ENCODE results near the gene TTC34. TPM values are rescaled to one million over a fixed set of nuclear protein-coding genes. Genes with fewer than 3 reads are reported as not detected.

TTC34 gene
- polyA plus RNA-seq, 1 of the 3 experiments (the other 2 are of a cell fraction) = 0.16 TPM

- ChIA-PET POLR2A (no interaction called here), CTCF (no interaction called here)
- H3K9ac ChIP-seq = no peak overlapping the region
- H4K20me1 ChIP-seq (ENCODE audit: insufficient read depth) = no peaks in the 10 kb centered on the region
- H3K27ac ChIP-seq (ENCODE audit: low read depth in 2 of 2, low read length in 1 of 2) = no peak overlapping the region
- H3K27me3 ChIP-seq (ENCODE audit: insufficient read depth) = no peaks in the 10 kb centered on the region; the same call in 1 of the 2 replicates
- no peaks in the 10 kb centered on the region for H3K4me1 ChIP-seq (ENCODE audit: control insufficient read depth in 1 of 2, insufficient read depth in 2 of 2, low read depth in 1 of 2, low read length in 1 of 2)
- DNase-seq = no peak
- H3K4me2 ChIP-seq = no peak overlapping the region
- TF ChIP-seq MEF2A (IDR thresholded peaks at IDR 0.05; ENCODE audit: borderline replicate concordance, low read depth) (no peak), NRF1 (IDR thresholded peaks at IDR 0.05; ENCODE audit: low read depth, low read length) (no peak), GABPA (IDR thresholded peaks at IDR 0.05; ENCODE audit: low read depth) (no peak), USF2 (IDR thresholded peaks at IDR 0.05; ENCODE audit: borderline replicate concordance, low read depth, low read length) (no peak), NFIC (IDR thresholded peaks at IDR 0.05; ENCODE audit: borderline replicate concordance) (no peak), CHD2 (IDR thresholded peaks at IDR 0.05; ENCODE audit: low read length, partially characterized antibody) (no peak), RAD21 (IDR thresholded peaks at IDR 0.05; ENCODE audit: low read length) (no peak), PBX3 (IDR thresholded peaks at IDR 0.05) (no peak), ELF1 (IDR thresholded peaks at IDR 0.05) (no peak), FOXM1 (IDR thresholded peaks at IDR 0.05; ENCODE audit: low read depth) (no peak)
- no peaks in the 10 kb centered on the region for H3K9me3 ChIP-seq
- H2AFZ ChIP-seq (ENCODE audit: low read depth) = no peak overlapping the region
- H3K79me2 ChIP-seq (ENCODE audit: insufficient read depth) = no peaks in the 10 kb centered on the region
- no peaks in the 10 kb centered on the region for H3K9me2 ChIP-seq
- no peaks in the 10 kb centered on the region for H3F3A ChIP-seq (replicated peaks; ENCODE audit: insufficient read depth)
- WGBS (ENCODE audit: low lambda C conversion rate) = 24% methylated on average over 14 of the region's 15 CpGs
- H3K4me3 ChIP-seq (ENCODE audit: low read depth in 2 of 2, low read length in 1 of 2) = no peak overlapping the region
- no peaks in the 10 kb centered on the region for H3K36me3 ChIP-seq (replicated peaks in 1 of 2; ENCODE audit: control insufficient read depth in 1 of 2, insufficient read depth in 2 of 2, low read length in 1 of 2)
Observed at GRCh38 chr1:2816786-2817185, 15.3 kb upstream of the TTC34 start.

- ChIA-PET POLR2A (no interaction called here), CTCF (interaction anchor here (0.7 to 1.4 kb wide), 3 partner anchors 13 to 609 kb away, joined by 3 to 4 read pairs (median 3); no protein-coding TSS in a partner anchor)
- H3K4me1 ChIP-seq (ENCODE audit: control insufficient read depth in 1 of 2, insufficient read depth in 2 of 2, low read depth in 1 of 2, low read length in 1 of 2) = no peaks in the 10 kb centered on the region
- H4K20me1 ChIP-seq (ENCODE audit: insufficient read depth) = no peaks in the 10 kb centered on the region
- no peaks in the 10 kb centered on the region; the same call in 1 of the 2 replicates for H3K27me3 ChIP-seq (ENCODE audit: insufficient read depth)
- no peak overlapping the region for H2AFZ ChIP-seq (ENCODE audit: low read depth)
- 15% methylated on average over 13 of the region's 15 CpGs for whole genome bisulfite sequencing (ENCODE audit: low lambda C conversion rate)
- no peaks in the 10 kb centered on the region for H3K9me2 ChIP-seq
- no peak for DNase-seq
- no peaks in the 10 kb centered on the region for H3F3A ChIP-seq (replicated peaks; ENCODE audit: insufficient read depth)
- H3K27ac ChIP-seq (ENCODE audit: low read depth in 2 of 2, low read length in 1 of 2) = no peak overlapping the region
- no peaks in the 10 kb centered on the region for H3K9me3 ChIP-seq
- H3K4me2 ChIP-seq = no peak overlapping the region
- no peaks in the 10 kb centered on the region for H3K79me2 ChIP-seq (ENCODE audit: insufficient read depth)
- H3K4me3 ChIP-seq (ENCODE audit: low read depth in 2 of 2, low read length in 1 of 2) = no peak overlapping the region
- TF ChIP-seq MAX (IDR thresholded peaks at IDR 0.05; ENCODE audit: low read depth) (no peak), TEAD4 (IDR thresholded peaks at IDR 0.05; ENCODE audit: borderline replicate concordance, insufficient read depth) (no peak), GABPA (IDR thresholded peaks at IDR 0.05; ENCODE audit: low read depth) (no peak), FOSL2 (IDR thresholded peaks at IDR 0.05; ENCODE audit: borderline replicate concordance, low read depth) (no peak), SMC3 (IDR thresholded peaks at IDR 0.05; ENCODE audit: low read depth, low read length) (no peak), RAD21 (IDR thresholded peaks at IDR 0.05; ENCODE audit: low read length) (no peak), NFIC (IDR thresholded peaks at IDR 0.05; ENCODE audit: borderline replicate concordance) (no peak), RXRA (IDR thresholded peaks at IDR 0.05; ENCODE audit: borderline replicate concordance, low read depth) (no peak)
- no peaks in the 10 kb centered on the region for H3K36me3 ChIP-seq (replicated peaks in 1 of 2; ENCODE audit: control insufficient read depth in 1 of 2, insufficient read depth in 2 of 2, low read length in 1 of 2)
- no peak overlapping the region for H3K9ac ChIP-seq
Observed at GRCh38 chr1:2815551-2815950, 14.1 kb upstream of the TTC34 start.
